ENCODE results near the gene AR.

DNA sequence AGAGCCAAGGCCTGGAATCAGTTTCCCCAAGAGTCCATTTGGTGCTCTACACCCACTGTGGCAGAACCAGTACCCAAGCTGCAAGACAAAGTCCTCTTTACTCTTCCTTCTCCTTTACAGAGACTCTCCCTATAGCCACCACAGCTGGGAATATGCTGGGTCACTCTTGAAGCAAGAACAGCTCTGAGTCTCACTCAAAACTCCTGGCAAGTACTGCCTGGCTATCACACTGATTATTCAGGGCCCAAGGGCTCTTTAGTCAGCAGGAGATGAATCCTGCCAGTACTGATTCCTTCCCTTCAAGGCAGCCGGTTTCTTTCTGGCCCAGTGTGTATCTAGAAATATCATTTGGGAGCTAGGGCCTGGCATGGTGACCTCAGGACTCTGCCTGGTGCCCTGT, 130.9 kb downstream of the AR start:
- TF ChIP-seq, protein P1, sequence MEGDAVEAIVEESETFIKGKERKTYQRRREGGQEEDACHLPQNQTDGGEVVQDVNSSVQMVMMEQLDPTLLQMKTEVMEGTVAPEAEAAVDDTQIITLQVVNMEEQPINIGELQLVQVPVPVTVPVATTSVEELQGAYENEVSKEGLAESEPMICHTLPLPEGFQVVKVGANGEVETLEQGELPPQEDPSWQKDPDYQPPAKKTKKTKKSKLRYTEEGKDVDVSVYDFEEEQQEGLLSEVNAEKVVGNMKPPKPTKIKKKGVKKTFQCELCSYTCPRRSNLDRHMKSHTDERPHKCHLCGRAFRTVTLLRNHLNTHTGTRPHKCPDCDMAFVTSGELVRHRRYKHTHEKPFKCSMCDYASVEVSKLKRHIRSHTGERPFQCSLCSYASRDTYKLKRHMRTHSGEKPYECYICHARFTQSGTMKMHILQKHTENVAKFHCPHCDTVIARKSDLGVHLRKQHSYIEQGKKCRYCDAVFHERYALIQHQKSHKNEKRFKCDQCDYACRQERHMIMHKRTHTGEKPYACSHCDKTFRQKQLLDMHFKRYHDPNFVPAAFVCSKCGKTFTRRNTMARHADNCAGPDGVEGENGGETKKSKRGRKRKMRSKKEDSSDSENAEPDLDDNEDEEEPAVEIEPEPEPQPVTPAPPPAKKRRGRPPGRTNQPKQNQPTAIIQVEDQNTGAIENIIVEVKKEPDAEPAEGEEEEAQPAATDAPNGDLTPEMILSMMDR (IDR thresholded peaks at IDR 0.05 in 4 of 5, conservative IDR thresholded peaks at IDR 0.05 in 1 of 5), result no peak
- TF ChIP-seq POLR2A (IDR thresholded peaks at IDR 0.05), result no peak
